Measurements from ENCODE around the gene BSG. TPM values are rescaled to one million over a fixed set of nuclear protein-coding genes. Genes with fewer than 3 reads are reported as not detected.
A peak's percentile ranks its signal among the peaks of the same experiment; 100 is the strongest.

Gene BSG
- total and polyA plus RNA-seq, 10 donors: 95.3 to 307 (median 213) TPM

DNA sequence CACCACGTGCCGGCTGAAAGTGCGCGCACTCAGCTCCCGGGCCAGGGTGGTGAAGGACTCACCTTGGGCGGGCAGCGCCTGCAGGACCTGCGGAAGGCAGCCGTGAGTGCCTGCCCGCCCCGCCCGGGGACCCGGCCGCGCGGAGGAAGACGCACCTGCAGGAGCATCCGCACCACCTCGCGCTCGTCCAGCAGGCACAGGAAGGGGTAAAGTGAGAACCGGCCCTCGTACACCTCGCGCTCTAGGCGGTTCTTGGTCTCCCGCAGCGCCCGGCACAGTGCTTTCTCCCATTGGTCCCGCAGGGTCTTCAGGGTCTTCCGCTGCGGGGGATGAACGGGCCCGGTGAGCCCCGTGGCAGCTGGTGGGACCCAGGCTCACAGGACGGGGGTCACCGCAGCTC, 50.3 kb downstream of the BSG start:
- intact Hi-C loops (cut with DNase I; ENCODE audit: low total_unique reads): no loop called here
- peaks cover 0 to 97% (median 73%) of the 10 kb centered on the region in 6 donors for H3K36me3 ChIP-seq
- no peak for TF ChIP-seq POLR2A (IDR thresholded peaks at IDR 0.05)
- TF ChIP-seq, protein P1, sequence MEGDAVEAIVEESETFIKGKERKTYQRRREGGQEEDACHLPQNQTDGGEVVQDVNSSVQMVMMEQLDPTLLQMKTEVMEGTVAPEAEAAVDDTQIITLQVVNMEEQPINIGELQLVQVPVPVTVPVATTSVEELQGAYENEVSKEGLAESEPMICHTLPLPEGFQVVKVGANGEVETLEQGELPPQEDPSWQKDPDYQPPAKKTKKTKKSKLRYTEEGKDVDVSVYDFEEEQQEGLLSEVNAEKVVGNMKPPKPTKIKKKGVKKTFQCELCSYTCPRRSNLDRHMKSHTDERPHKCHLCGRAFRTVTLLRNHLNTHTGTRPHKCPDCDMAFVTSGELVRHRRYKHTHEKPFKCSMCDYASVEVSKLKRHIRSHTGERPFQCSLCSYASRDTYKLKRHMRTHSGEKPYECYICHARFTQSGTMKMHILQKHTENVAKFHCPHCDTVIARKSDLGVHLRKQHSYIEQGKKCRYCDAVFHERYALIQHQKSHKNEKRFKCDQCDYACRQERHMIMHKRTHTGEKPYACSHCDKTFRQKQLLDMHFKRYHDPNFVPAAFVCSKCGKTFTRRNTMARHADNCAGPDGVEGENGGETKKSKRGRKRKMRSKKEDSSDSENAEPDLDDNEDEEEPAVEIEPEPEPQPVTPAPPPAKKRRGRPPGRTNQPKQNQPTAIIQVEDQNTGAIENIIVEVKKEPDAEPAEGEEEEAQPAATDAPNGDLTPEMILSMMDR (IDR thresholded peaks at IDR 0.05 in 8 of 11, conservative IDR thresholded peaks at IDR 0.05 in 3 of 11): no peak
- TF ChIP-seq POLR2AphosphoS5 (IDR thresholded peaks at IDR 0.05): no peak
- no peaks in the 10 kb centered on the region for H3K4me1 ChIP-seq
- no peaks in the 10 kb centered on the region for H3K9me3 ChIP-seq
- H3K27ac ChIP-seq: no peak overlapping the region
- H3K27me3 ChIP-seq (replicated peaks in 1 of 7): no peaks in the 10 kb centered on the region
- H3K4me3 ChIP-seq: no peak overlapping the region
- DNase-seq: peak; percentile 61
- 95 to 99% (median 96%) methylated on average over 15 to 37 of the region's 37 CpGs for WGBS, 5 donors

DNA sequence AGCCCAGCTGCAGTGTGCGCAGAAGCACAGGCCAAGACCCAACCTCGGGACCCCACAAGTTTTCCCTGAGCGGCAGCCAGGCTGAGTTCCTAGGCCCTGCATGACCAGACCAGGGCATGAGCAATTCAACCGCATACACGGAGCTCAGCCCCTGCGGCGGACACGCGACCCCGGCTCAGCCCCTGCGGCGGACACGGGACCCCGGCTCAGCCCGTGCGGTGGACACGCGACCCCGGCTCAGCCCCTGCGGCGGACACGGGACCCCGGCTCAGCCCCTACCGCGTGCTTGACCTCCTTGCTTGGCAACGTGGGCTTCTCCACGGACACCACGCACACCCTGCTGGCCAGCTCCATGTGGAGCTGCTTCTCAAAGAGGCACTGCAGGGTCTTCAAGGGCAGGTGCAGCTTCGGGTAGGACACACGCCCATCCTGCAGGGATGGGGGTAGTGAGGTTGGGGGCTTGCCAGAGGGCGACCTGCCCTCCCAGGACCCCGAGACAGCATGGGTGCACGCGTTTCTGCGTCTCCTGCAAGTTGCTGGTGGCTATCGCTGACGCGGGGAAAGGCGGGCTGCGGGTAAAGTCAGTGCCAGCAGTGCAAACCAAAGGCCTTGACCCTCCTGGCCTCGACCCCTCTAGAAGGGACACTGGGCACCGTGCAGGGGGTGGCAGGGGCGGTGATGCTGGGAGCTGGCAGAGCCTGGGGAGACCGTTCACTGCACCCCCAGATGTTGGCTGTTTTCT, 51.0 kb downstream of the BSG start:
- intact Hi-C loops (cut with DNase I; ENCODE audit: low total_unique reads): no loop called here
- peaks cover 0 to 97% (median 73%) of the 10 kb centered on the region in 6 donors for H3K36me3 ChIP-seq

DNA sequence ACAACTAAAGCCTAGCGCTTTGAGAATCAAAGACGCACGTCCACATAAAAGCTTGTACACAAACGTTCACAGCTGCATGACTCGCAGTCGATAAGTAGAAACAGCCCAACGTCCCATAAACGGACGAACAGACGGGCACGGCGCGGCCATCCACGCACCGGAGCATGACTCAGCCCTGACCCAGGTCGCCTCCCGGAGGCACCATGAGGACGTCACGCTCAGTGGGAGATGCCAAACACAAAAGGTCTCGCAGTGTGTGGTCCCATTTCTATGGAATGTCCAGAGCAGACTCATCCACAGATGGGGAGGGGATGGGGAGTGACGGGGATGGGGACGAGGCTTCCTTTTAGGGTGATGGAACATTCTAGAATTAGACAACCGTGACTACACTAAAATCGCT, 51.6 kb downstream of the BSG start:
- DNase-seq: no peak
- no peak overlapping the region for H3K27ac ChIP-seq
- H3K27me3 ChIP-seq (replicated peaks in 1 of 7): no peaks in the 10 kb centered on the region
- no peaks in the 10 kb centered on the region for H3K9me3 ChIP-seq
- no peak overlapping the region for H3K4me3 ChIP-seq
- TF ChIP-seq POLR2AphosphoS5 (IDR thresholded peaks at IDR 0.05) (no peak), POLR2A (IDR thresholded peaks at IDR 0.05) (no peak)
- TF ChIP-seq, protein P1 (IDR thresholded peaks at IDR 0.05 in 8 of 11, conservative IDR thresholded peaks at IDR 0.05 in 3 of 11): no peak
- intact Hi-C loops (cut with DNase I; ENCODE audit: low total_unique reads): no loop called here
- H3K36me3 ChIP-seq: peaks cover 0 to 97% (median 72%) of the 10 kb centered on the region in 6 donors
- peaks cover 0 to 6% (median 0%) of the 10 kb centered on the region in 6 donors for H3K4me1 ChIP-seq
- 83 to 92% (median 87%) methylated on average over 24 of the region's 24 CpGs for WGBS, 5 donors

More for the DNA sequence above, 51.0 kb downstream of the BSG start:
- H3K27me3 ChIP-seq (replicated peaks in 1 of 7): no peaks in the 10 kb centered on the region
- 92 to 97% (median 94%) methylated on average over 29 to 44 of the region's 44 CpGs for WGBS, 5 donors
- peak; percentile 71 for DNase-seq
- H3K4me1 ChIP-seq: no peaks in the 10 kb centered on the region
- no peak overlapping the region for H3K4me3 ChIP-seq
- no peak for TF ChIP-seq POLR2A (IDR thresholded peaks at IDR 0.05)
- TF ChIP-seq, protein P1 (IDR thresholded peaks at IDR 0.05 in 8 of 11, conservative IDR thresholded peaks at IDR 0.05 in 3 of 11): no peak
- no peak for TF ChIP-seq POLR2AphosphoS5 (IDR thresholded peaks at IDR 0.05)
- no peak overlapping the region for H3K27ac ChIP-seq
- no peaks in the 10 kb centered on the region for H3K9me3 ChIP-seq

DNA sequence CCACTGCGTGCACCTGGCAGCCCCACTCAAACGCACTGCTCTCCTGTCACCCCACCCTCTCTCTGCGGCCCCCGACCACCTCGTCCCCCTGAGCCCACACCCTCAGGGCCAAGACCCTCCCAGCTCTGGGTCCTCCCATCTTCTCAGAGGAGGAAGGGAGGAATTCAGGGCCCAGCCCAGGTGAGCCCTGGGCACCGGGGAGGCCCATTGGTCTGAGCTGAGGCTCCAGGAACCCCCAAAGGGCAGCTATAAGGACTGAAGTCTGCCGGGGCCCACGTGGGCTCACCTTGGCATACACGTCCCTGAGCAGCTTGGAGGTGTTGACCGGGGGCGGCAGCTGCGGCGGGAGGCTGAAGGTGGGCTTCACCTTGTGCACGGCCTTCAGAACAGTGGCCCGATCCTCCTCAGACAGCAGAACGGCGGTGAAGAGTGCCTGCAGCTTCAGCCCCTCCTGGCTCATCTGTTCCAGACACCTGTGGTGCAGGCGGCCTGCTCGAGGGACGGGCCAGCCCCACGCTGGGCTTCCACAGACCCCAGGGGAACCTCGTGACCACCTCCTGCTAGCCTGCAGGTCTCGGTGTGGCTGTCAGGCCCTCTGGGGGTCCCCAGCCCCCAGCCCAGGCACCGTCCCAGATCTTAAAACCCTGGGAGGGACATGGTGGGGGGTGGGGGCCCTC, 52.2 kb downstream of the BSG start:
- H3K9me3 ChIP-seq: no peaks in the 10 kb centered on the region
- intact Hi-C loops (cut with DNase I; ENCODE audit: low total_unique reads): no loop called here
- TF ChIP-seq, protein P1 (IDR thresholded peaks at IDR 0.05 in 8 of 11, conservative IDR thresholded peaks at IDR 0.05 in 3 of 11): no peak
- no peak for TF ChIP-seq POLR2A (IDR thresholded peaks at IDR 0.05)
- no peak for TF ChIP-seq POLR2AphosphoS5 (IDR thresholded peaks at IDR 0.05)
- H3K27ac ChIP-seq: no peak overlapping the region
- DNase-seq: no peak
- peaks cover 0 to 97% (median 72%) of the 10 kb centered on the region in 6 donors for H3K36me3 ChIP-seq
- no peak overlapping the region for H3K4me3 ChIP-seq
- 93 to 97% (median 96%) methylated on average over 20 to 24 of the region's 24 CpGs for WGBS, 5 donors
- H3K4me1 ChIP-seq: peaks cover 0 to 8% (median 0%) of the 10 kb centered on the region in 6 donors
- no peaks in the 10 kb centered on the region for H3K27me3 ChIP-seq (replicated peaks in 1 of 7)
